HL-60 (cell line): ENCODE measurements around the gene TBC1D1.

Experiments used
- CTCF ChIP-seq: IDR thresholded peaks from one replicate; pipeline ENCODE4 v1.5.1; 2011; ENCODE audit warnings: low read length, control low read depth, inconsistent platforms; ENCODE audit not compliant: insufficient read depth
- GABPA ChIP-seq: IDR thresholded peaks from 2 replicates; pipeline ENCODE4 v1.6.1; 2012; ENCODE audit warnings: low read depth
- POLR2AphosphoS5 ChIP-seq: IDR thresholded peaks from 2 replicates; pipeline ENCODE4 v1.6.1; 2012; ENCODE audit warnings: low read depth
- REST ChIP-seq: IDR thresholded peaks from 2 replicates; pipeline ENCODE4 v1.6.1; 2012; ENCODE audit warnings: low read depth; ENCODE audit not compliant: insufficient replicate concordance
- SPI1 ChIP-seq: IDR thresholded peaks from 2 replicates; pipeline ENCODE4 v1.6.1; 2012; ENCODE audit warnings: low read depth, mild to moderate bottlenecking, borderline replicate concordance

DNA sequence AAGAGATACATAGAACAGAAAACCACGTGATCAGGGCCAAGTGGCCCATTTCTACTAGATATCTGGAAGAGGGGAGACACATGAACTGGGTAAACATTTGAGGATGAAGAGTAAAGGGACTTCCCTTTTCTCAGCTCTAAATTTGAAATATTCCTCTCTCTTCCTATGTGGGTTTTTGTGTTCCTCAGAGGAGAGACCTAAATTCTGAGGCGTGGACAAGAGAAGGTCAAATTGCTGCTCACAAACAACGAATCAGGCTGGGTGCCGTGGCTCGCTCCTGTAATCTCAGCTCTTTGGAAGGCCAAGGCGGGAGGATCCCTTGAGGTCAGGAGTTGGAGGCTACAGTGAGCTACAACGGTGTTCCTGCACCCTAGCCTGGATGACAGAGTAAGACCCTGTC lies 285.3 kb downstream of the TBC1D1 start:
- TF ChIP-seq CTCF, result no peak
- no peak for TF ChIP-seq POLR2AphosphoS5
- peak; percentile 75 for TF ChIP-seq SPI1
- no peak for TF ChIP-seq REST
- TF ChIP-seq GABPA, result no peak
